ENCODE data around the gene SHC3.

- TF ChIP-seq POLR2A (IDR thresholded peaks at IDR 0.05; ENCODE audit: low read depth, low read length): no peak
- TF ChIP-seq MAX (IDR thresholded peaks at IDR 0.05; ENCODE audit: insufficient read depth, insufficient read length): no peak
- no peak for TF ChIP-seq CTCF (IDR thresholded peaks at IDR 0.05; ENCODE audit: extremely low read depth in 1 of 2, insufficient read depth in 1 of 2, low read depth in 1 of 2, low read length in 2 of 2)
- TF ChIP-seq EZH2 (IDR thresholded peaks at IDR 0.05; ENCODE audit: borderline replicate concordance, low read depth, low read length, severe bottlenecking): no peak
Measured at GRCh38 chr9:89079391-89079790, 99.2 kb downstream of the SHC3 start.
